ENCODE results near the gene LTC4S. TPM values are rescaled to one million over a fixed set of nuclear protein-coding genes. Genes with fewer than 3 reads are reported as not detected.

LTC4S gene
- total and polyA plus RNA-seq, 4 experiments from 2014 or later = 4.2 to 9.4 (median 6.6) TPM

DNA sequence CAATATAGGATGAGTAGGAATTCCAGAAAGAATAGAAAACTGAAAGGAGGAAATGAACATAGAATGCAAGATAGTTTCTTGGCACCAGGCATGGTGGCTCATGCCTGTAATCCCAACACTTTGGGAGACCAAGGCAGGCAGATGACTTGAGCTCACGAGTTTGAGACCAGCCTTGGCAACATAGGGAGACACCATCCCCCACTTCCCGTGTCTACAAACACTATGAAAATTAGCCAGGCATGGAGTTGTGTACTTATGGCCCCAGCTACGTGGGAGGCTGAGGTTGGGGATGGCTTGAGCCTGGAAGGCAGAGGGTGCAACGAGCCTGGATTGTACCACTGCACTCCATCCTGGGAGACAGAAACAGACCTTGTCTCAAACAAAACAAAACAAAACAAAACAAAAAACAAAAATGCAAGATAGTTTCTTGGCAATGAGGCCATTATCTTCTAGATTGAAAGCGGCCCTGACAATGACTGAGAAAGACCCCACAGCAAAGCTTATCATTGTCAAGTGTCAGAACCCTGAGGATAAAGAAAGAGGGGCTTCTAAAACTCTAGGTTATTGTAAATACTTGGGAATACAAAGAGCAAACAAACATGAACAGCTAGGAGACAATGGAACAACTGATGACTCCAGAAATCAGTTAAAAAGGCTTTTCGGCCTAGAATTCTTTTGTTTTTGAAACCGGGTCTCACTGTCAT is 36.1 kb downstream of the LTC4S start:
- no peak overlapping the region for H3K4me3 Mint-ChIP-seq
- H3K4me3 ChIP-seq (ENCODE audit: low read length in 2 of 2) = no peak overlapping the region
- H3K9me3 ChIP-seq (ENCODE audit: control insufficient read depth in 1 of 2, low read length in 2 of 2) = no peaks in the 10 kb centered on the region
- no peaks in the 10 kb centered on the region for H3K4me1 ChIP-seq (ENCODE audit: insufficient read depth, low read length)
- H3K27ac ChIP-seq (ENCODE audit: low read depth, low read length) = no peak overlapping the region
- H3K27me3 ChIP-seq (ENCODE audit: insufficient read depth, low read length) = no peaks in the 10 kb centered on the region
- H3K27me3 Mint-ChIP-seq = no peaks in the 10 kb centered on the region
- DNase-seq = no peak
- H3K36me3 ChIP-seq (ENCODE audit: insufficient read depth, low read length) = peaks cover 72% of the 10 kb centered on the region
- ChIA-PET POLR2A (ENCODE audit: partially characterized antibody) (interaction anchor here (1.0 to 6.3 kb wide), 4 partner anchors 9 to 29 kb away, joined by 3 to 46 read pairs (median 4); partner anchors contain the start of genes MGAT4B, MRNIP and SQSTM1), CTCF (ENCODE audit: partially characterized antibody) (interaction anchor here (1.4 kb wide), 1 partner anchor 67 kb away, joined by 3 read pairs; no protein-coding TSS in a partner anchor)
- peaks cover 6 to 22% (median 12%) of the 10 kb centered on the region in 4 donors for H3K4me1 Mint-ChIP-seq
- intact Hi-C loops (cut with micrococcal nuclease) = no loop called here
- no peaks in the 10 kb centered on the region for H3K9me3 Mint-ChIP-seq
- peaks cover 64 to 84% of the 10 kb centered on the region in 2 donors for H3K36me3 Mint-ChIP-seq
- H3K27ac Mint-ChIP-seq = peak overlapping the region in 4 of 7 donors; percentile 36 to 83 (median 64)

DNA sequence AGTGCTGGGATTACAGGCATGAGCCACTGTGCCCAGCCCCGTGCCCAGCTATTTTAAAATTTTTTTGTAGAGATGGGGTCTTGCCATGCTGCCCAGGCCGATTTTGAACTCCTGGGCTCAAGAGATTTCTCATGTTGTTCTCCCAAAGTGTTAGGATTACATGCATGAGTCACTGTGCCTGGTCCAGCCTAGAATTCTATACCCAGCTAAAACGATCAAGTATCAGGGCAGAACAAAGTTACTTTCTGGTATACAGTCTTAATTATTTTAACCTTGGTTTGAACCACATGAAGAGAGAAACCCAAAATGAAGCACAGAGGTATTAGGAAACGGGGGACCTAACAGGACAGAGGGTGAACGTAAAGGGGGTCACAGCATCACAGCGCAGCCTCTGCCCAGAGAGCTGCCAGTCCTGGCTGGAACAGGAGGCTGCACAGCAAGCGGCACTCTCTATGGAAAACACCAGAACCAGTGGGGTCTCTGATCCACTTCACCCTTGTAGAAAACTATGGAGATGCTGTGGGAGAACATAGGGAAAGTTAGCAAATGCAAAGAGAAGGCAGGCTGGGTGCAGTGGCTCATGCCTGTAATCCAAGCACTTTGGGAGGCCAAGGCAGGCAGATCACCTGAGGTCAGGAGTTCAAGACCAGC is 37.2 kb downstream of the LTC4S start:
- no peak overlapping the region for H3K4me3 Mint-ChIP-seq
- H3K27me3 Mint-ChIP-seq = no peaks in the 10 kb centered on the region
- Histone ChIP-seq H3K27me3 (ENCODE audit: insufficient read depth, low read length) (no peaks in the 10 kb centered on the region), H3K36me3 (ENCODE audit: insufficient read depth, low read length) (peaks cover 62% of the 10 kb centered on the region), H3K27ac (ENCODE audit: low read depth, low read length) (no peak overlapping the region), H3K4me1 (ENCODE audit: insufficient read depth, low read length) (peaks cover 1% of the 10 kb centered on the region), H3K4me3 (ENCODE audit: low read length in 2 of 2) (no peak overlapping the region), H3K9me3 (ENCODE audit: control insufficient read depth in 1 of 2, low read length in 2 of 2) (no peaks in the 10 kb centered on the region)
- no peak for DNase-seq
- ChIA-PET CTCF (ENCODE audit: partially characterized antibody) (interaction anchor here (0.8 to 1.4 kb wide), 2 partner anchors 29 to 68 kb away, joined by 3 read pairs; no protein-coding TSS in a partner anchor), POLR2A (ENCODE audit: partially characterized antibody) (interaction anchor here (1.0 to 6.3 kb wide), 5 partner anchors 10 to 28 kb away, joined by 3 to 46 read pairs (median 4); partner anchors contain the start of genes MGAT4B, MRNIP and SQSTM1)
- peaks cover 8 to 18% (median 12%) of the 10 kb centered on the region in 4 donors for H3K4me1 Mint-ChIP-seq
- peaks cover 65 to 81% of the 10 kb centered on the region in 2 donors for H3K36me3 Mint-ChIP-seq
- intact Hi-C loops (cut with micrococcal nuclease) = no loop called here
- H3K27ac Mint-ChIP-seq = peak overlapping the region in 5 of 7 donors; percentile 26 to 77 (median 32)
- no peaks in the 10 kb centered on the region for H3K9me3 Mint-ChIP-seq

DNA sequence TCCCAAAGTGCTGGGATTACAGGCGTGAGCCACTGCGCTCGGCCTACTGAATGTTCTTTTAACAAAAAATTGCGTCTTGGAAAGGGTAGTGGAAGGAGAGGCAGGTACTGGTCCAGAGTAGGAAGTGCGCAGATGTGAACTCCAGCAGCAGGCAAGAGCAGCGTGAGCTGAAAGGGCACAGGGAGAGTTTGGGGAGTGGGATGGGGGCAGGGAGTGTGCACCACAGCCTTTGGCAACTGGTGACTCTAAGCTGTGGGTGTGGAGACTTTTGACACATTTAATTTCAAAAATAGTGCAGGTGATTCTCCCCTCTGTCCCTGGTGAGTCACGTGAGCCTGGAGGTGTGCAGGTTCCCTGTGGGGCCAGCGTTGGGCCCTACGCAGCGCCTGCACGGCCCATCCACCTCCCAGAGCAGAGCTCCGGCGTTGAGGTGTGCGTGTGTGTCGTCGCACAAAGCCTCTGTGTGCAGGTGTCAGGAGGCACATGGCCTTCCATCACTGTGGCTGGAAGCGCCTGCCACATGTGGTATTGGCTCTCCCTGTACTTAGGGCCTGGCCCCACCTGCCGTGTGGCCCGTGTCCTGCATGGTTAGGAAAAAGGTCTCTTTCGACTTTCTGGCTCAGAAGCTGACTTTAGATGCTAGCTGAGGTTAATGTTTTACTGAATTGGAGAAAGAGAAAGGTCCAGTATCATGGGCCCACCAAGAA is 38.4 kb downstream of the LTC4S start:
- no peak overlapping the region for H3K4me3 ChIP-seq (ENCODE audit: low read length in 2 of 2)
- no peak overlapping the region for H3K27ac ChIP-seq (ENCODE audit: low read depth, low read length)
- Mint-ChIP-seq H3K36me3 (peaks cover 69 to 81% of the 10 kb centered on the region in 2 donors), H3K4me1 (peaks cover 16 to 30% (median 18%) of the 10 kb centered on the region in 4 donors), H3K27ac (peak overlapping the region in 5 of 7 donors; percentile 13 to 71 (median 57)), H3K4me3 (no peak overlapping the region), H3K27me3 (no peaks in the 10 kb centered on the region), H3K9me3 (no peaks in the 10 kb centered on the region)
- DNase-seq = no peak
- no peaks in the 10 kb centered on the region for H3K27me3 ChIP-seq (ENCODE audit: insufficient read depth, low read length)
- CTCF ChIA-PET (ENCODE audit: partially characterized antibody) = interaction anchor here (0.8 to 1.0 kb wide), 2 partner anchors 30 to 35 kb away, joined by 3 read pairs; no protein-coding TSS in a partner anchor
- intact Hi-C loops (cut with micrococcal nuclease) = no loop called here
- peaks cover 65% of the 10 kb centered on the region for H3K36me3 ChIP-seq (ENCODE audit: insufficient read depth, low read length)
- H3K9me3 ChIP-seq (ENCODE audit: control insufficient read depth in 1 of 2, low read length in 2 of 2) = no peaks in the 10 kb centered on the region
- peaks cover 14% of the 10 kb centered on the region for H3K4me1 ChIP-seq (ENCODE audit: insufficient read depth, low read length)
- POLR2A ChIA-PET (ENCODE audit: partially characterized antibody) = interaction anchor here (1.7 to 6.3 kb wide), 2 partner anchors 11 to 15 kb away, joined by 3 to 46 read pairs; partner anchors contain the start of gene SQSTM1

DNA sequence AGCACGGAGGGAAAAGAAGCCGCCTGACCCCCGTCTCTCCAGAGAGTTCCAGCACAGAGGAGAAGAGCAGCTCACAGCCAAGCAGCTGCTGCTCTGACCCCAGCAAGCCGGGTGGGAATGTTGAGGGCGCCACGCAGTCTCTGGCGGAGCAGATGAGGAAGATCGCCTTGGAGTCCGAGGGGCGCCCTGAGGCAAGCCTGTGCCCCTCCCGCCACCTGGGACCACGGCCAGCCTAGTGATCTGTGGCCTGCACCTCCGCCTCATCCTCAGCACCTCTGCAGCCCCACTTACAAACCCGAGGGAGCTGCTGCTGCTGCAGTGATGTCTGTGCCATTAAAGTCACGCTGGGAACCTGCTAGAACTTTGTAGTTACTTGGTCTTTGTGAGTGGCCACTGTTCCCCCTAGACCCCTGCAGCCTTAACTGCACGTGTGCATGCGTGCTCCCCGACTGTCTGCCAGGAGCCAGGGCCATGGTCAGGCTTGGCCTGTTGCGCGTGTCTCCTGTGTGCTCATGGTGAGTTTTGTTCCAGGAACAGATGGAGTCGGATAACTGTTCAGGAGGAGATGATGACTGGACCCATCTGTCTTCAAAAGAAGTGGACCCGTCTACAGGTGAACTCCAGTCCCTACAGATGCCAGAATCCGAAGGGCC is 39.4 kb downstream of the LTC4S start:
- intact Hi-C loops (cut with micrococcal nuclease) = no loop called here
- H3K9me3 Mint-ChIP-seq = no peaks in the 10 kb centered on the region
- peaks cover 21% of the 10 kb centered on the region for H3K4me1 ChIP-seq (ENCODE audit: insufficient read depth, low read length)
- peaks cover 17 to 37% (median 21%) of the 10 kb centered on the region in 4 donors for H3K4me1 Mint-ChIP-seq
- no peak overlapping the region for H3K4me3 ChIP-seq (ENCODE audit: low read length in 2 of 2)
- peak overlapping the region in 1 of 7 donors; percentile 83 for H3K27ac Mint-ChIP-seq
- H3K27ac ChIP-seq (ENCODE audit: low read depth, low read length) = no peak overlapping the region
- H3K36me3 ChIP-seq (ENCODE audit: insufficient read depth, low read length) = peaks cover 69% of the 10 kb centered on the region
- POLR2A ChIA-PET (ENCODE audit: partially characterized antibody) = interaction anchor here (1.7 to 6.3 kb wide), 2 partner anchors 12 to 14 kb away, joined by 3 to 46 read pairs; partner anchors contain the start of gene SQSTM1
- H3K27me3 Mint-ChIP-seq = no peaks in the 10 kb centered on the region
- no peaks in the 10 kb centered on the region for H3K9me3 ChIP-seq (ENCODE audit: control insufficient read depth in 1 of 2, low read length in 2 of 2)
- no peak for DNase-seq
- H3K36me3 Mint-ChIP-seq = peaks cover 64 to 80% of the 10 kb centered on the region in 2 donors
- CTCF ChIA-PET (ENCODE audit: partially characterized antibody) = interaction anchor here (0.7 kb wide), 1 partner anchor 10 kb away, joined by 4 read pairs; no protein-coding TSS in a partner anchor
- H3K4me3 Mint-ChIP-seq = peak overlapping the region in 1 of 8 donors; percentile 30
- H3K27me3 ChIP-seq (ENCODE audit: insufficient read depth, low read length) = no peaks in the 10 kb centered on the region

DNA sequence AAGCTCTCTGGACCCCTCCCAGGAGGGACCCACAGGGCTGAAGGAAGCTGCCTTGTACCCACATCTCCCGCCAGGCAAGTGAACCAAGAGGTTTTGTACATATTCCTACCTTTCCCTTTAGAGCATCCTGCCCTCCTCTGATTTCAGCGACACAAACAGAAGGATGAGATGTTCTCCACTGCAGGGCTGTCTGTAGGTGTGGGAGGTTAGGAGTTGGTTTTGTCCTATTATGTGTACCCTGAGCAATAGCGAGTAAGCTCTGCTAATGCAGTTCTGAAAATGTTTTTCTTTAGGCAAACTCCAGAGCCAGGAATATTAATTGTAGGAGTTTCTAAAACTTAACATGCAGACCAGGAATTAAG is 39.9 kb downstream of the LTC4S start:
- peaks cover 63 to 78% of the 10 kb centered on the region in 2 donors for H3K36me3 Mint-ChIP-seq
- H3K27ac Mint-ChIP-seq = peak overlapping the region in 2 of 7 donors; percentile 41 to 83
- POLR2A ChIA-PET (ENCODE audit: partially characterized antibody) = interaction anchor here (6.3 kb wide), 1 partner anchor 13 kb away, joined by 46 read pairs; the partner anchor contains the start of gene SQSTM1
- no peaks in the 10 kb centered on the region for H3K9me3 Mint-ChIP-seq
- Histone ChIP-seq H3K27ac (ENCODE audit: low read depth, low read length) (no peak overlapping the region), H3K27me3 (ENCODE audit: insufficient read depth, low read length) (no peaks in the 10 kb centered on the region), H3K4me1 (ENCODE audit: insufficient read depth, low read length) (peaks cover 21% of the 10 kb centered on the region), H3K36me3 (ENCODE audit: insufficient read depth, low read length) (peaks cover 67% of the 10 kb centered on the region), H3K4me3 (ENCODE audit: low read length in 2 of 2) (no peak overlapping the region), H3K9me3 (ENCODE audit: control insufficient read depth in 1 of 2, low read length in 2 of 2) (no peaks in the 10 kb centered on the region)
- no peaks in the 10 kb centered on the region for H3K27me3 Mint-ChIP-seq
- CTCF ChIA-PET (ENCODE audit: partially characterized antibody) = interaction anchor here (0.7 kb wide), 1 partner anchor 11 kb away, joined by 4 read pairs; no protein-coding TSS in a partner anchor
- intact Hi-C loops (cut with micrococcal nuclease) = no loop called here
- H3K4me3 Mint-ChIP-seq = no peak overlapping the region
- DNase-seq = no peak
- peaks cover 17 to 36% (median 20%) of the 10 kb centered on the region in 4 donors for H3K4me1 Mint-ChIP-seq

DNA sequence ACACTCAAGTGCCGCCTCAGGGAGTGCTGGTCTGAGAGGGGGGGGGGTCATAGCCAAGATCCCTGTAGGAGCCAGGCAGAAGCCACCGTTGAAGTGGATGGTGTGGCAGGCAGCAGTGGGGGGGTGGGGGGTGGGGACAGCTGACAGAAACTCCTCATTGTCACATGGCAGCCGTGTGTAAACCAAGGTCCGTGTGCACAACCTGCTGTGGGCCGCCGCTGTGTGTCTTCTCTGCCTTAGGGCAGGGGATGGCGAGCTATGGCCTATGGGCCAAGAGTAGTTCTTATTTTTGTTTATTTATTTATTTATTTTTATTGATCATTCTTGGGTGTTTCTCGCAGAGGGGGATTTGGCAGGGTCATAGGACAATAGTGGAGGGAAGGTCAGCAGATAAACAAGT is 40.3 kb downstream of the LTC4S start:
- Mint-ChIP-seq H3K27ac (peak overlapping the region in 1 of 7 donors; percentile 83), H3K4me3 (no peak overlapping the region), H3K9me3 (no peaks in the 10 kb centered on the region), H3K36me3 (peaks cover 58 to 76% of the 10 kb centered on the region in 2 donors), H3K4me1 (peaks cover 17 to 32% (median 19%) of the 10 kb centered on the region in 4 donors), H3K27me3 (no peaks in the 10 kb centered on the region)
- Histone ChIP-seq H3K36me3 (ENCODE audit: insufficient read depth, low read length) (peaks cover 62% of the 10 kb centered on the region), H3K27ac (ENCODE audit: low read depth, low read length) (no peak overlapping the region), H3K4me3 (ENCODE audit: low read length in 2 of 2) (no peak overlapping the region), H3K27me3 (ENCODE audit: insufficient read depth, low read length) (no peaks in the 10 kb centered on the region), H3K4me1 (ENCODE audit: insufficient read depth, low read length) (peaks cover 21% of the 10 kb centered on the region), H3K9me3 (ENCODE audit: control insufficient read depth in 1 of 2, low read length in 2 of 2) (no peaks in the 10 kb centered on the region)
- CTCF ChIA-PET (ENCODE audit: partially characterized antibody) = interaction anchor here (0.6 to 0.7 kb wide), 2 partner anchors 11 to 14 kb away, joined by 3 to 4 read pairs; partner anchors contain the start of gene SQSTM1
- POLR2A ChIA-PET (ENCODE audit: partially characterized antibody) = interaction anchor here (6.3 kb wide), 1 partner anchor 13 kb away, joined by 46 read pairs; the partner anchor contains the start of gene SQSTM1
- intact Hi-C loops (cut with micrococcal nuclease) = no loop called here
- DNase-seq = no peak

Data from CD4-positive, alpha-beta memory T cell (primary cell).